ENCODE results near the gene MSX2. TPM values are rescaled to one million over a fixed set of nuclear protein-coding genes. Genes with fewer than 3 reads are reported as not detected.

MSX2 gene
- total and polyA plus RNA-seq, 9 of the 15 experiments (the other 6 are each of a cell fraction or from before 2014, with no cell fraction given): not detected

DNA sequence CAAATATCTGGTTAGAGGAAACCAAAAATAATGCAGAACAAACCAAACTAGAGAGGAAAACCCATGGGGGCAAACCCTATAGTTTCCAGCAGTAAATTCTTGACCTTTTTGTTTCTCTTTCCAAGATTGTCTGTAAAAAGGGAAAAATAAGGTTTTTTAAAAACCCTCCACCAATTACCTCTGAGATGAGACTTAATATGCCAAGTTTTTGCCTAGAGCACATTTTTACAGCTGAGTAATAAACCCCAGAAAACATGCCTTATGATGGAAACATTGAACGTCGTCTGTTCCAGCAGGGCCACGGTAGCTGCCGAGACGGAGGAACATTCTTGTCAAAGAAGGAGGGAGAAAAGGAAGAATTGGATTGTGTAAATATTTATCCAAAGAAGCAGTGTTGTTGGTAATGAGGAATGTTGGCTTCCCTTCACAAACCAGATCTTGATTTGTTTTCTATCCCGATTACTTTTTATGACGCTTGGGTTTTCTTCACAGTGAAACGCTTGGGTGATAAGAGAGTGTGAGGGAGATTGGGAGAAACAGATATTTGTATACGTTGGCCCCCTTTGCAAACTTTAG is 17.3 kb upstream of the MSX2 start:
- Histone ChIP-seq H3K79me2 (ENCODE audit: control insufficient read depth, insufficient read depth, low read length) (no peaks in the 10 kb centered on the region), H4K20me1 (replicated peaks; ENCODE audit: control insufficient read depth, insufficient read depth, low read length) (0 out of 2 replicates have a peak, but pooled peaks cover 3% of the 10 kb centered on the region), H3K27ac (ENCODE audit: extremely low read depth, low read depth, low read length) (no peak overlapping the region), H3K9me1 (ENCODE audit: control insufficient read depth, insufficient read depth, low read length) (no peaks in the 10 kb centered on the region), H3K4me3 (no peak overlapping the region), H3K27me3 (ENCODE audit: control insufficient read depth in 2 of 2, insufficient read depth in 2 of 2, low read length in 2 of 2) (peaks cover 8 to 32% of the 10 kb centered on the region in 2 experiments), H3K4me2 (ENCODE audit: insufficient read depth, low read length) (no peak overlapping the region), H3K4me1 (replicated peaks in 1 of 2; ENCODE audit: control insufficient read depth in 2 of 2, insufficient read depth in 2 of 2, low read length in 2 of 2) (no peaks in the 10 kb centered on the region), H2AFZ (ENCODE audit: low read depth, low read length) (no peak overlapping the region), H3K9ac (ENCODE audit: insufficient read depth in 1 of 2, low read depth in 2 of 2, low read length in 2 of 2) (no peak overlapping the region), H3K36me3 (ENCODE audit: control insufficient read depth, insufficient read depth, low read length) (no peaks in the 10 kb centered on the region), H3K9me3 (replicated peaks; ENCODE audit: control insufficient read depth, insufficient read depth, low read depth, low read length) (no peaks in the 10 kb centered on the region)
- no peak for DNase-seq (ENCODE audit: extremely low read depth in 1 of 4, low spot score in 3 of 4)
- ATAC-seq: no peak
- no TSS peak for BruUV-seq (replicated peaks)
- FAIRE-seq: no peak
- in situ Hi-C loops (cut with MboI) (no loop called here), intact Hi-C loops (cut with micrococcal nuclease) (loop anchor here (10.0 kb wide), 1 partner anchor 1262 kb away; no protein-coding TSS in a partner anchor)
- ChIA-PET POLR2A (no interaction called here), CTCF (ENCODE audit: low intra/inter-chr PET ratio) (no interaction called here)
- WGBS (ENCODE audit: insufficient coverage, low coverage, missing lambda C conversion rate): 1% methylated on average over 9 of the region's 9 CpGs
- TF ChIP-seq, protein P1, sequence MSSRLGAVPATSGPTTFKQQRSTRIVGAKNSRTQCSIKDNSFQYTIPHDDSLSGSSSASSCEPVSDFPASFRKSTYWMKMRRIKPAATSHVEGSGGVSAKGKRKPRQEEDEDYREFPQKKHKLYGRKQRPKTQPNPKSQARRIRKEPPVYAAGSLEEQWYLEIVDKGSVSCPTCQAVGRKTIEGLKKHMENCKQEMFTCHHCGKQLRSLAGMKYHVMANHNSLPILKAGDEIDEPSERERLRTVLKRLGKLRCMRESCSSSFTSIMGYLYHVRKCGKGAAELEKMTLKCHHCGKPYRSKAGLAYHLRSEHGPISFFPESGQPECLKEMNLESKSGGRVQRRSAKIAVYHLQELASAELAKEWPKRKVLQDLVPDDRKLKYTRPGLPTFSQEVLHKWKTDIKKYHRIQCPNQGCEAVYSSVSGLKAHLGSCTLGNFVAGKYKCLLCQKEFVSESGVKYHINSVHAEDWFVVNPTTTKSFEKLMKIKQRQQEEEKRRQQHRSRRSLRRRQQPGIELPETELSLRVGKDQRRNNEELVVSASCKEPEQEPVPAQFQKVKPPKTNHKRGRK (tag; IDR thresholded peaks at IDR 0.05): no peak
- no peak for TF ChIP-seq ZBTB8A (IDR thresholded peaks at IDR 0.05; ENCODE audit: partially characterized antibody)
- TF ChIP-seq, protein P2, sequence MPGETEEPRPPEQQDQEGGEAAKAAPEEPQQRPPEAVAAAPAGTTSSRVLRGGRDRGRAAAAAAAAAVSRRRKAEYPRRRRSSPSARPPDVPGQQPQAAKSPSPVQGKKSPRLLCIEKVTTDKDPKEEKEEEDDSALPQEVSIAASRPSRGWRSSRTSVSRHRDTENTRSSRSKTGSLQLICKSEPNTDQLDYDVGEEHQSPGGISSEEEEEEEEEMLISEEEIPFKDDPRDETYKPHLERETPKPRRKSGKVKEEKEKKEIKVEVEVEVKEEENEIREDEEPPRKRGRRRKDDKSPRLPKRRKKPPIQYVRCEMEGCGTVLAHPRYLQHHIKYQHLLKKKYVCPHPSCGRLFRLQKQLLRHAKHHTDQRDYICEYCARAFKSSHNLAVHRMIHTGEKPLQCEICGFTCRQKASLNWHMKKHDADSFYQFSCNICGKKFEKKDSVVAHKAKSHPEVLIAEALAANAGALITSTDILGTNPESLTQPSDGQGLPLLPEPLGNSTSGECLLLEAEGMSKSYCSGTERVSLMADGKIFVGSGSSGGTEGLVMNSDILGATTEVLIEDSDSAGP (CRISPR knock-in tag; IDR thresholded peaks at IDR 0.05): no peak
- TF ChIP-seq, protein P3, sequence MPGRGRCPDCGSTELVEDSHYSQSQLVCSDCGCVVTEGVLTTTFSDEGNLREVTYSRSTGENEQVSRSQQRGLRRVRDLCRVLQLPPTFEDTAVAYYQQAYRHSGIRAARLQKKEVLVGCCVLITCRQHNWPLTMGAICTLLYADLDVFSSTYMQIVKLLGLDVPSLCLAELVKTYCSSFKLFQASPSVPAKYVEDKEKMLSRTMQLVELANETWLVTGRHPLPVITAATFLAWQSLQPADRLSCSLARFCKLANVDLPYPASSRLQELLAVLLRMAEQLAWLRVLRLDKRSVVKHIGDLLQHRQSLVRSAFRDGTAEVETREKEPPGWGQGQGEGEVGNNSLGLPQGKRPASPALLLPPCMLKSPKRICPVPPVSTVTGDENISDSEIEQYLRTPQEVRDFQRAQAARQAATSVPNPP (IDR thresholded peaks at IDR 0.05; ENCODE audit: borderline replicate concordance, insufficient read depth, insufficient read length): no peak
- TF ChIP-seq, protein P4, sequence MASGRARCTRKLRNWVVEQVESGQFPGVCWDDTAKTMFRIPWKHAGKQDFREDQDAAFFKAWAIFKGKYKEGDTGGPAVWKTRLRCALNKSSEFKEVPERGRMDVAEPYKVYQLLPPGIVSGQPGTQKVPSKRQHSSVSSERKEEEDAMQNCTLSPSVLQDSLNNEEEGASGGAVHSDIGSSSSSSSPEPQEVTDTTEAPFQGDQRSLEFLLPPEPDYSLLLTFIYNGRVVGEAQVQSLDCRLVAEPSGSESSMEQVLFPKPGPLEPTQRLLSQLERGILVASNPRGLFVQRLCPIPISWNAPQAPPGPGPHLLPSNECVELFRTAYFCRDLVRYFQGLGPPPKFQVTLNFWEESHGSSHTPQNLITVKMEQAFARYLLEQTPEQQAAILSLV (tag; IDR thresholded peaks at IDR 0.05): no peak
- TF ChIP-seq ZFX (CRISPR knock-in tag; IDR thresholded peaks at IDR 0.05): no peak
- TF ChIP-seq SUPT5H (IDR thresholded peaks at IDR 0.05): no peak
- TF ChIP-seq NCOR1 (IDR thresholded peaks at IDR 0.05): no peak
- no peak for TF ChIP-seq EP300 (IDR thresholded peaks at IDR 0.05; ENCODE audit: low read length)
- no peak for TF ChIP-seq SMAD4 (CRISPR knock-in tag; conservative IDR thresholded peaks at IDR 0.05)
